Fibroblast of lung (primary cell): Measurements from ENCODE around the gene CDK18. TPM values are rescaled to one million over a fixed set of nuclear protein-coding genes. Genes with fewer than 3 reads are reported as not detected.

ENCODE experiments used
- DNase-seq, 2 donors: peaks; one replicate each; pipeline versions ENCODE4 v3.0.0 to v3.0.0-alpha.2; 2010; ENCODE audit warnings: low read depth in 2 of 2
- H2AFZ ChIP-seq: 2 replicates; pipeline ENCODE4 v1.5.1; 2012; ENCODE audit warnings: low read length, control low read depth, inconsistent platforms
- H3K27ac ChIP-seq: 2 replicates; pipeline ENCODE4 v1.5.1; 2011; ENCODE audit warnings: low read length, control low read depth; ENCODE audit not compliant: insufficient read depth
- H3K27me3 ChIP-seq: 2 replicates; pipeline ENCODE4 v1.5.1; 2011; ENCODE audit warnings: mild to moderate bottlenecking, low read length; ENCODE audit not compliant: control insufficient read depth, insufficient read depth
- H3K36me3 ChIP-seq: 2 replicates; pipeline ENCODE4 v1.5.1; 2011; ENCODE audit warnings: low read length; ENCODE audit not compliant: control insufficient read depth, insufficient read depth
- H3K4me1 ChIP-seq: 2 replicates; pipeline ENCODE4 v1.5.1; 2011; ENCODE audit warnings: low read length; ENCODE audit not compliant: control insufficient read depth, insufficient read depth; ENCODE audit errors: extremely low read depth
- H3K4me2 ChIP-seq: 2 replicates; pipeline ENCODE4 v1.5.1; 2011; ENCODE audit warnings: low read length, control low read depth; ENCODE audit not compliant: insufficient read depth; ENCODE audit errors: extremely low read depth
- H3K4me3 ChIP-seq, 4 experiments: fragments of 200-600 bp in 1 of 4; sonication (generic) in 1 of 4; replicated peaks in 1 of 4; 2 replicates each; pipeline ENCODE4 v1.5.1; 2011 to 2016; ENCODE audit warnings: low read length in 4 of 4, low read depth in 3 of 4, mild to moderate bottlenecking in 3 of 4, control low read depth in 2 of 4, inconsistent platforms in 1 of 4, mixed read lengths in 1 of 4; ENCODE audit not compliant: insufficient read depth in 1 of 4; ENCODE audit errors: control extremely low read depth in 1 of 4
- H3K79me2 ChIP-seq: 2 replicates; pipeline ENCODE4 v1.5.1; 2012; ENCODE audit warnings: mild to moderate bottlenecking, low read length, inconsistent platforms; ENCODE audit not compliant: control insufficient read depth, insufficient read depth
- H3K9ac ChIP-seq: 2 replicates; pipeline ENCODE4 v1.5.1; 2011; ENCODE audit warnings: mild to moderate bottlenecking, low read length, control low read depth; ENCODE audit not compliant: insufficient read depth
- H3K9me3 ChIP-seq: 2 replicates; pipeline ENCODE4 v1.5.1; 2012; ENCODE audit warnings: low read depth, low read length; ENCODE audit not compliant: control insufficient read depth, insufficient read depth
- H4K20me1 ChIP-seq: 2 replicates; pipeline ENCODE4 v1.5.1; 2011; ENCODE audit warnings: low read length; ENCODE audit not compliant: control insufficient read depth, insufficient read depth; ENCODE audit errors: extremely low read depth
- CTCF ChIP-seq, 2 donors: IDR thresholded peaks in 1 of 2; conservative IDR thresholded peaks in 1 of 2; 1 replicate in 1 of 2; 2 replicates in 1 of 2; pipeline ENCODE4 v1.5.1; 2011 to 2012; ENCODE audit warnings: low read length in 2 of 2, control low read depth in 1 of 2, inconsistent platforms in 1 of 2, low read depth in 1 of 2, mild to moderate bottlenecking in 1 of 2
- EZH2 ChIP-seq: IDR thresholded peaks from 2 replicates; pipeline ENCODE4 v1.5.1; 2012; ENCODE audit warnings: low read length, control low read depth, mild to moderate bottlenecking; ENCODE audit errors: missing control alignments
- polyA plus RNA-seq, 2 donors: library from polyadenylated mRNA; depleted of rRNA in 1 of 2; stranded (reverse) in 1 of 2; unstranded in 1 of 2; fragments of >200 nt; gene quantifications; 2 replicates each; pipeline ENCODE4 v1.2.1, GENCODE V29; 2011 to 2012; ENCODE audit warnings: missing spikeins in 1 of 2
- total RNA-seq: library from RNA; depleted of rRNA; stranded (reverse); fragments of >200 nt; gene quantifications from 2 replicates; pipeline ENCODE4 v1.2.1, GENCODE V29; 2014

Gene CDK18
- total and polyA plus RNA-seq, 2 donors (not counting 1 experiment from before 2014, with no cell fraction given) = 0.33 to 2.1 TPM

- Histone ChIP-seq H3K27ac (no peak overlapping the region), H3K9ac (no peak overlapping the region), H4K20me1 (no peaks in the 10 kb centered on the region), H3K4me1 (no peaks in the 10 kb centered on the region), H3K4me3 (no peak overlapping the region), H2AFZ (no peak overlapping the region), H3K4me2 (no peak overlapping the region), H3K27me3 (no peaks in the 10 kb centered on the region), H3K79me2 (no peaks in the 10 kb centered on the region), H3K9me3 (no peaks in the 10 kb centered on the region), H3K36me3 (no peaks in the 10 kb centered on the region)
- DNase-seq = no peak
- TF ChIP-seq CTCF (conservative IDR thresholded peaks at IDR 0.05 in 1 of 2, IDR thresholded peaks at IDR 0.05 in 1 of 2; ENCODE audit: low read depth in 1 of 2, low read length in 2 of 2) (no peak), EZH2 (no peak)
Observed at GRCh38 chr1:205514211-205515142, 10.0 kb downstream of the CDK18 start.

GRCh38 chr1:205515781-205516253 is 11.3 kb downstream of the CDK18 start:
- H3K27ac ChIP-seq = no peak overlapping the region
- no peaks in the 10 kb centered on the region for H3K79me2 ChIP-seq
- TF ChIP-seq EZH2 (no peak), CTCF (conservative IDR thresholded peaks at IDR 0.05 in 1 of 2, IDR thresholded peaks at IDR 0.05 in 1 of 2; ENCODE audit: low read depth in 1 of 2, low read length in 2 of 2) (no peak)
- DNase-seq = no peak
- H3K4me3 ChIP-seq = no peak overlapping the region
- no peaks in the 10 kb centered on the region for H3K27me3 ChIP-seq
- no peaks in the 10 kb centered on the region for H3K4me1 ChIP-seq
- H4K20me1 ChIP-seq = no peaks in the 10 kb centered on the region
- H3K9ac ChIP-seq = no peak overlapping the region
- H3K4me2 ChIP-seq = no peak overlapping the region
- H3K36me3 ChIP-seq = no peaks in the 10 kb centered on the region
- H2AFZ ChIP-seq = no peak overlapping the region
- no peaks in the 10 kb centered on the region for H3K9me3 ChIP-seq

- no peaks in the 10 kb centered on the region for H3K36me3 ChIP-seq
- H4K20me1 ChIP-seq = no peaks in the 10 kb centered on the region
- H2AFZ ChIP-seq = no peak overlapping the region
- TF ChIP-seq EZH2 = no peak
- TF ChIP-seq CTCF (conservative IDR thresholded peaks at IDR 0.05 in 1 of 2, IDR thresholded peaks at IDR 0.05 in 1 of 2; ENCODE audit: low read depth in 1 of 2, low read length in 2 of 2) = no peak
- H3K4me1 ChIP-seq = no peaks in the 10 kb centered on the region
- no peaks in the 10 kb centered on the region for H3K9me3 ChIP-seq
- H3K27me3 ChIP-seq = no peaks in the 10 kb centered on the region
- no peak overlapping the region for H3K4me3 ChIP-seq
- H3K9ac ChIP-seq = no peak overlapping the region
- H3K79me2 ChIP-seq = no peaks in the 10 kb centered on the region
- no peak overlapping the region for H3K4me2 ChIP-seq
- DNase-seq = no peak
- H3K27ac ChIP-seq = no peak overlapping the region
Observed at GRCh38 chr1:205516362-205516761, 11.9 kb downstream of the CDK18 start.
